GM12873 (cell line): Measurements from ENCODE around the gene ILKAP.

Source experiments
- CTCF ChIP-seq: IDR thresholded peaks from 2 replicates; pipeline ENCODE4 v1.5.1; 2012; ENCODE audit warnings: low read depth, mild to moderate bottlenecking, moderate library complexity, low read length, control low read depth; ENCODE audit not compliant: insufficient read depth; ENCODE audit errors: missing control alignments

The ILKAP gene

DNA sequence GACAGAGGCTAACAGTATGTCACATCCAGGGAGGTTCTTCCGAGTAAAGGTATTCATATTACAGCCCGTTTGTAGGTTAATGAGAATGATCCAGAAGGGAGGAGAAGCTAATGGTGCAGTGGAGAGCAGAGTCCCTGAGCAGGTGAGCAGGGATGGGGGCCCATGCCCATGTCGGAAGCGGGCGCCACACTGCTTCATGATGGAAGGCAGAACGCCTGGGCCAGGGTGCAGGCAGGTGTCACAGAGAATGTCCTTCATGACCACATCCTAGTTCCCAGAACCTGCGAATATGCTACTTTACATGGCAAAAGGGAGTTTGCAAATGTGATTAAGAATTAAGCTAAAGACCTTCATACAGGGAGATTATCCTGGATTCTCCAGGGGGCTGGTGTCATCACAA is 32.4 kb upstream of the ILKAP start:
- TF ChIP-seq CTCF: no peak

DNA sequence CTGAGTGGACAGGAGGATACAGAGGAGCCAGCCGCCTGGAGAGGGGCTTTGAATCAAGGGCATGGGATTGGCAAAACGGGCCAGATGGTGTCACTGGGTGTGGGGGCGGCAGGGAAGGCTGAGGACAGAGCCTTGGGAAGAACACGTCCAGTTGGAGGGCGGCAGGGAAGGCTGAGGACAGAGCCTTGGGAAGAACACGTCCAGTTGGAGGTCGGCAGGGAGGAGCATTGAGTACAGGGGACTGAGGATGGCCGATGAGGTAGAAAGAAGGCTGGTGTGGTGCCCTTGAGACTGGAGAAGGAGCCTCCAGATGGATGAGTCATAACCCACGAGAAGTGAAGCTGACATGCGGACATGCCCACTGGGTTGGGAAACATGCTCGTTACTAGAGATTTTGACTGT is 31.8 kb upstream of the ILKAP start:
- TF ChIP-seq CTCF: no peak

DNA sequence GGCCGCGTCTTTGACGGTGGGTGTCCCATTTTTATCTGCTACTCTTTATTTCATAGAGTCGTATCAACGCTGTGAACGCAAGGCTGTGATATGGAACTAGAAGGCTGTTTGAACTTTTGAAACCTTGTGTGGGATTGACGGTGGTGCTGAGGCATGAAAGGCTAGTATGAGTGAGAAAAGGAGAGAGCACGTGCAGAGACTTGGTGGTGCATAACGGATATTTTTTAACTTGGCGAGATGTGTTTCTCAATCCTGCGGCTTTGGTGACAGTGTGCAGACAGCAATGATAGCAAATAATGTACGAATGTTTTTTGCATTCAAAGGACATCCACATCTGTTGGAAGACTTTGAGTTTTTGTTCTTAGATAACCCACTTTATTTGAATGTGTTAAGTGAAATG is 30.1 kb upstream of the ILKAP start:
- no peak for TF ChIP-seq CTCF

GRCh38 chr2:238231809-238232208 is 28.3 kb upstream of the ILKAP start:
- no peak for TF ChIP-seq CTCF

GRCh38 chr2:238231251-238231793 is 27.8 kb upstream of the ILKAP start:
- TF ChIP-seq CTCF: no peak

GRCh38 chr2:238230699-238231098 is 27.2 kb upstream of the ILKAP start:
- TF ChIP-seq CTCF: no peak

GRCh38 chr2:238228700-238229099 is 25.2 kb upstream of the ILKAP start:
- no peak for TF ChIP-seq CTCF
